ENCODE measurements around the gene CUEDC1. TPM values are rescaled to one million over a fixed set of nuclear protein-coding genes. Genes with fewer than 3 reads are reported as not detected.

Gene CUEDC1
- total and polyA plus RNA-seq, 9 of the 15 experiments (the other 6 are each of a cell fraction or from before 2014, with no cell fraction given), result 0.20 to 4.1 (median 1.6) TPM; not detected in 1

GRCh38 chr17:57988301-57989250, 33.4 kb upstream of the CUEDC1 start (continued):
- 0 out of 4 replicates have a peak, but pooled peaks of 1 of the 2 experiments have one; percentile 16 for TF ChIP-seq ZMIZ1 (IDR thresholded peaks at IDR 0.05; ENCODE audit: low read depth in 2 of 2, low read length in 2 of 2)
- peak; percentile 75 for TF ChIP-seq RBFOX2 (IDR thresholded peaks at IDR 0.05; ENCODE audit: low read depth, low read length)
- TF ChIP-seq ZNF766 (CRISPR knock-in tag; conservative IDR thresholded peaks at IDR 0.05), result peak; percentile 47; the same call in 1 of the 2 replicates
- no peak for TF ChIP-seq SMAD4 (CRISPR knock-in tag; conservative IDR thresholded peaks at IDR 0.05)
- TF ChIP-seq MAFF (IDR thresholded peaks at IDR 0.05; ENCODE audit: low read length), result no peak
- TF ChIP-seq YY1 (IDR thresholded peaks at IDR 0.05; ENCODE audit: borderline replicate concordance in 1 of 3, control insufficient read depth in 1 of 3, extremely low read depth in 1 of 3, insufficient read depth in 3 of 3, insufficient read length in 1 of 3, insufficient replicate concordance in 2 of 3, low read depth in 1 of 3, low read length in 2 of 3), result peak; percentile 28 to 77 (median 55)
- TF ChIP-seq BRD4 (IDR thresholded peaks at IDR 0.05), result no peak
- TF ChIP-seq THRB (CRISPR knock-in tag; conservative IDR thresholded peaks at IDR 0.05), result 0 out of 2 replicates have a peak, but pooled peaks have one; percentile 31
- TF ChIP-seq ZNF212 (CRISPR knock-in tag; IDR thresholded peaks at IDR 0.05), result 0 out of 2 replicates have a peak, but pooled peaks have one; percentile 66
- peak; percentile 24; the same call in 1 of the 2 replicates for TF ChIP-seq CTBP1 (IDR thresholded peaks at IDR 0.05; ENCODE audit: borderline replicate concordance)
- peak; percentile 10 to 60; a peak in 2 of 4 replicates for TF ChIP-seq SIN3A (IDR thresholded peaks at IDR 0.05; ENCODE audit: borderline replicate concordance in 2 of 2, control insufficient read depth in 1 of 2, low read depth in 2 of 2, low read length in 2 of 2)
- TF ChIP-seq MYC (IDR thresholded peaks at IDR 0.05; ENCODE audit: low read depth, low read length), result no peak
- TF ChIP-seq MYC (CRISPR knock-in tag; IDR thresholded peaks at IDR 0.05; ENCODE audit: borderline replicate concordance, low read depth), result peak; percentile 89; the same call in 1 of the 2 replicates
- TF ChIP-seq ZNF75A (CRISPR knock-in tag; IDR thresholded peaks at IDR 0.05), result 0 out of 2 replicates have a peak, but pooled peaks have one; percentile 50
- TF ChIP-seq ZNF518B (CRISPR knock-in tag; IDR thresholded peaks at IDR 0.05), result no peak
